PC-9 (cell line): Measurements from ENCODE around the gene GLP2R. TPM values are rescaled to one million over a fixed set of nuclear protein-coding genes. Genes with fewer than 3 reads are reported as not detected.

Experiments used
- BruUV-seq: library from RNA; stranded (reverse); fragments of 400-500 nt; replicated peaks from 2 replicates; lab custom pipeline; 2021; lab: Mats Ljungman, UMichigan
- CTCF ChIA-PET: fragments of 300-600 bp; sonication (Branson Sonifier 250); formaldehyde crosslinking; loops from one replicate; lab custom pipeline; 2022; ENCODE audit warnings: antibody characterized with exemption; lab: Charles Lee
- POLR2A ChIA-PET: fragments of 300-600 bp; sonication (Branson Sonifier 250); formaldehyde crosslinking; loops from one replicate; lab custom pipeline; 2022; ENCODE audit warnings: antibody characterized with exemption; ENCODE audit not compliant: unreplicated experiment; lab: Charles Lee
- DNase-seq, 2 experiments: peaks; one replicate each; pipeline versions ENCODE4 v3.0.0 to v3.0.0-alpha.2; 2015 to 2022; ENCODE audit warnings: mixed read lengths in 1 of 2
- H2AFZ ChIP-seq: fragments of 200-600 bp; sonication (generic); 2 replicates; pipeline ENCODE4 v1.8.1; 2017; ENCODE audit warnings: antibody characterized with exemption
- H3F3A ChIP-seq: fragments of 200-600 bp; sonication (generic); 2 replicates; pipeline ENCODE4 v1.8.1; 2017; ENCODE audit warnings: antibody characterized with exemption, mild to moderate bottlenecking, low read depth; ENCODE audit not compliant: insufficient read depth
- H3K27ac ChIP-seq: fragments of 200-600 bp; sonication (generic); 2 replicates; pipeline ENCODE4 v1.6.1; 2016; ENCODE audit warnings: mixed run types
- H3K27me3 ChIP-seq: fragments of 200-600 bp; sonication (generic); 2 replicates; pipeline ENCODE4 v1.6.1; 2016; ENCODE audit warnings: low read depth, mixed run types; ENCODE audit not compliant: insufficient read depth
- H3K36me3 ChIP-seq: fragments of 200-600 bp; sonication (generic); 2 replicates; pipeline ENCODE4 v1.6.1; 2016; ENCODE audit warnings: low read depth, mixed run types
- H3K4me1 ChIP-seq: fragments of 200-600 bp; sonication (generic); replicated peaks from 2 replicates; pipeline ENCODE4 v1.6.1; 2016; ENCODE audit warnings: mixed run types; ENCODE audit not compliant: insufficient read depth
- H3K4me2 ChIP-seq: fragments of 200-600 bp; sonication (generic); 2 replicates; pipeline ENCODE4 v1.6.1; 2017; ENCODE audit warnings: mixed run types
- H3K4me3 ChIP-seq: fragments of 200-600 bp; sonication (generic); 2 replicates; pipeline ENCODE4 v1.6.1; 2016; ENCODE audit warnings: mixed run types
- H3K79me2 ChIP-seq: fragments of 200-600 bp; sonication (generic); 2 replicates; pipeline ENCODE4 v1.6.1; 2017; ENCODE audit warnings: low read depth, mixed run types
- H3K9me2 ChIP-seq: fragments of 200-600 bp; sonication (generic); 2 replicates; pipeline ENCODE4 v1.8.1; 2017; ENCODE audit warnings: mild to moderate bottlenecking; ENCODE audit not compliant: insufficient read depth
- H3K9me3 ChIP-seq: fragments of 200-600 bp; sonication (generic); 2 replicates; pipeline ENCODE4 v1.8.1; 2016; ENCODE audit warnings: low read depth; ENCODE audit not compliant: insufficient read depth
- H4K20me1 ChIP-seq: fragments of 200-600 bp; sonication (generic); 2 replicates; pipeline ENCODE4 v1.8.1; 2017; ENCODE audit not compliant: insufficient read depth
- EZH2 ChIP-seq: fragments of 200-600 bp; sonication (generic); IDR thresholded peaks from 2 replicates; pipeline ENCODE4 v1.8.0; 2017; ENCODE audit warnings: antibody characterized with exemption, low read depth
- intact Hi-C: fragments of 100-400 bp; cut with micrococcal nuclease; formaldehyde crosslinking; loops from one replicate; pipeline ENCODE4 v1.10.0; 2022; ENCODE audit not compliant: unreplicated experiment
- total RNA-seq: library from RNA; stranded (reverse); gene quantifications from 2 replicates; pipeline ENCODE4 v1.2.3, GENCODE V29; 2021
- TF ChIP-seq, protein P1 (sequence below): fragments of 200-600 bp; sonication (generic); conservative IDR thresholded peaks from 2 replicates; pipeline ENCODE4 v1.6.1; 2017; ENCODE audit warnings: mixed run types, antibody characterized with exemption, mild to moderate bottlenecking, moderate library complexity

GLP2R gene
- total RNA-seq, 1 experiment from 2014 or later: 3.2 TPM

- Histone ChIP-seq H3K9me2 (no peaks in the 10 kb centered on the region), H3K36me3 (no peaks in the 10 kb centered on the region), H3K79me2 (no peaks in the 10 kb centered on the region), H3K9me3 (no peaks in the 10 kb centered on the region), H3K4me1 (peaks cover 16% of the 10 kb centered on the region), H3K4me2 (no peak overlapping the region), H3K27ac (no peak overlapping the region), H4K20me1 (no peaks in the 10 kb centered on the region), H3K4me3 (no peak overlapping the region), H2AFZ (no peak overlapping the region), H3K27me3 (no peaks in the 10 kb centered on the region), H3F3A (peaks cover 18% of the 10 kb centered on the region)
- no TSS peak for BruUV-seq
- intact Hi-C loops: no loop called here
- ChIA-PET CTCF (no interaction called here), POLR2A (no interaction called here)
- TF ChIP-seq, protein P1, sequence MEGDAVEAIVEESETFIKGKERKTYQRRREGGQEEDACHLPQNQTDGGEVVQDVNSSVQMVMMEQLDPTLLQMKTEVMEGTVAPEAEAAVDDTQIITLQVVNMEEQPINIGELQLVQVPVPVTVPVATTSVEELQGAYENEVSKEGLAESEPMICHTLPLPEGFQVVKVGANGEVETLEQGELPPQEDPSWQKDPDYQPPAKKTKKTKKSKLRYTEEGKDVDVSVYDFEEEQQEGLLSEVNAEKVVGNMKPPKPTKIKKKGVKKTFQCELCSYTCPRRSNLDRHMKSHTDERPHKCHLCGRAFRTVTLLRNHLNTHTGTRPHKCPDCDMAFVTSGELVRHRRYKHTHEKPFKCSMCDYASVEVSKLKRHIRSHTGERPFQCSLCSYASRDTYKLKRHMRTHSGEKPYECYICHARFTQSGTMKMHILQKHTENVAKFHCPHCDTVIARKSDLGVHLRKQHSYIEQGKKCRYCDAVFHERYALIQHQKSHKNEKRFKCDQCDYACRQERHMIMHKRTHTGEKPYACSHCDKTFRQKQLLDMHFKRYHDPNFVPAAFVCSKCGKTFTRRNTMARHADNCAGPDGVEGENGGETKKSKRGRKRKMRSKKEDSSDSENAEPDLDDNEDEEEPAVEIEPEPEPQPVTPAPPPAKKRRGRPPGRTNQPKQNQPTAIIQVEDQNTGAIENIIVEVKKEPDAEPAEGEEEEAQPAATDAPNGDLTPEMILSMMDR: no peak
- no peak for TF ChIP-seq EZH2
- DNase-seq: no peak
Measured at GRCh38 chr17:9798008-9798407, 27.7 kb upstream of the GLP2R start.

- Histone ChIP-seq H3F3A (peaks cover 22% of the 10 kb centered on the region), H3K4me2 (no peak overlapping the region), H4K20me1 (no peaks in the 10 kb centered on the region), H3K9me2 (no peaks in the 10 kb centered on the region), H3K27me3 (no peaks in the 10 kb centered on the region), H3K27ac (no peak overlapping the region), H3K79me2 (no peaks in the 10 kb centered on the region), H3K4me1 (peaks cover 23% of the 10 kb centered on the region), H3K36me3 (no peaks in the 10 kb centered on the region), H2AFZ (no peak overlapping the region), H3K4me3 (no peak overlapping the region), H3K9me3 (no peaks in the 10 kb centered on the region)
- intact Hi-C loops: no loop called here
- no peak for TF ChIP-seq EZH2
- TF ChIP-seq, protein P1: no peak
- no peak for DNase-seq
- CTCF ChIA-PET: no interaction called here
- POLR2A ChIA-PET: no interaction called here
- BruUV-seq: no TSS peak
Measured at GRCh38 chr17:9798724-9799123, 27.0 kb upstream of the GLP2R start.

DNA sequence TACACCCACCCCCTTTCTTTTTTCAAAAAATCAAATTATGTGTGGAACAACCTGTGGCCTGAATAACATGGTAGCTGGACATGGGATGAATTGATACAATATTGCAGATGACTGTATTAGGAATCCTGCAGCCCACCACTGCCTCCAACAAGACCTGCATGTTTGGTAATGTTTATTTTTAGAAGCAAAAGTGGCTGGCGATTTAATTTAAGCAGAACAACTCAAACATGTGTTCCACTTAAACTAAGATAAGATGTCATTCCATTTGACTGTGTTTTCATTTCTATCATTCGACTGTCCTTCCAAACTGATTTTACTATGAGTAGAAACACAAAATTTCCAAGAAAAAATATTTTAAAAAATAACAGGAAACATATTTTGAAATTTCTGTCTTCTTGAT lies 24.2 kb upstream of the GLP2R start:
- H3K4me3 ChIP-seq: no peak overlapping the region
- CTCF ChIA-PET: interaction anchor here (1.6 to 1.8 kb wide), 2 partner anchors 16 to 74 kb away, joined by 5 to 7 read pairs; no protein-coding TSS in a partner anchor
- POLR2A ChIA-PET: no interaction called here
- peaks cover 24% of the 10 kb centered on the region for H3K4me1 ChIP-seq
- no peaks in the 10 kb centered on the region for H4K20me1 ChIP-seq
- no peaks in the 10 kb centered on the region; the same call in 1 of the 2 replicates for H3K9me3 ChIP-seq
- peak overlapping the region; percentile 84; the same call in 1 of the 2 replicates for H3K4me2 ChIP-seq
- intact Hi-C loops: no loop called here
- H3K27me3 ChIP-seq: no peaks in the 10 kb centered on the region
- TF ChIP-seq EZH2: no peak
- TF ChIP-seq, protein P1: no peak
- no peak overlapping the region for H2AFZ ChIP-seq
- H3F3A ChIP-seq: peaks cover 22% of the 10 kb centered on the region
- no peaks in the 10 kb centered on the region for H3K79me2 ChIP-seq
- no peak for DNase-seq
- no peaks in the 10 kb centered on the region for H3K9me2 ChIP-seq
- peak overlapping the region; percentile 97 for H3K27ac ChIP-seq
- no TSS peak for BruUV-seq
- H3K36me3 ChIP-seq: no peaks in the 10 kb centered on the region
